Liver (tissue), 3 donors: ENCODE measurements around the gene ZNRF3.

Experiments
- GABPA ChIP-seq, 2 donors: IDR thresholded peaks in 1 of 2; conservative IDR thresholded peaks in 1 of 2; 2 replicates each; pipeline ENCODE4 v1.6.1; 2016; ENCODE audit warnings: antibody characterized with exemption in 2 of 2, mild to moderate bottlenecking in 1 of 2, moderate library complexity in 1 of 2
- HNF4A ChIP-seq, 2 donors: conservative IDR thresholded peaks; 2 replicates each; pipeline ENCODE4 v1.6.1; 2016; ENCODE audit warnings: antibody characterized with exemption in 2 of 2, mild to moderate bottlenecking in 2 of 2
- SP1 ChIP-seq: IDR thresholded peaks from 2 replicates; pipeline ENCODE4 v1.6.1; 2018; ENCODE audit warnings: antibody characterized with exemption, mild to moderate bottlenecking
- TAF1 ChIP-seq: conservative IDR thresholded peaks from 2 replicates; pipeline ENCODE4 v1.6.1; 2016; ENCODE audit warnings: antibody characterized with exemption, mild to moderate bottlenecking
- YY1 ChIP-seq: IDR thresholded peaks from 2 replicates; pipeline ENCODE4 v1.6.1; 2016; ENCODE audit warnings: antibody characterized with exemption, mild to moderate bottlenecking
- TF ChIP-seq, protein P1 (sequence below): fragments of 150-350 bp; IDR thresholded peaks from 2 replicates; pipeline ENCODE4 v1.5.1; 2017; ENCODE audit warnings: improper control_type of control experiment, low read depth, low read length; ENCODE audit not compliant: missing input control
- TF ChIP-seq, protein P2 (sequence below): IDR thresholded peaks from 2 replicates; pipeline ENCODE4 v1.6.1; 2016; ENCODE audit warnings: antibody characterized with exemption
- TF ChIP-seq, protein P3 (sequence below): IDR thresholded peaks from 2 replicates; pipeline ENCODE4 v1.6.1; 2016; ENCODE audit warnings: antibody characterized with exemption, mild to moderate bottlenecking
- donor health status: healthy.
- donor health status: healthy.

DNA sequence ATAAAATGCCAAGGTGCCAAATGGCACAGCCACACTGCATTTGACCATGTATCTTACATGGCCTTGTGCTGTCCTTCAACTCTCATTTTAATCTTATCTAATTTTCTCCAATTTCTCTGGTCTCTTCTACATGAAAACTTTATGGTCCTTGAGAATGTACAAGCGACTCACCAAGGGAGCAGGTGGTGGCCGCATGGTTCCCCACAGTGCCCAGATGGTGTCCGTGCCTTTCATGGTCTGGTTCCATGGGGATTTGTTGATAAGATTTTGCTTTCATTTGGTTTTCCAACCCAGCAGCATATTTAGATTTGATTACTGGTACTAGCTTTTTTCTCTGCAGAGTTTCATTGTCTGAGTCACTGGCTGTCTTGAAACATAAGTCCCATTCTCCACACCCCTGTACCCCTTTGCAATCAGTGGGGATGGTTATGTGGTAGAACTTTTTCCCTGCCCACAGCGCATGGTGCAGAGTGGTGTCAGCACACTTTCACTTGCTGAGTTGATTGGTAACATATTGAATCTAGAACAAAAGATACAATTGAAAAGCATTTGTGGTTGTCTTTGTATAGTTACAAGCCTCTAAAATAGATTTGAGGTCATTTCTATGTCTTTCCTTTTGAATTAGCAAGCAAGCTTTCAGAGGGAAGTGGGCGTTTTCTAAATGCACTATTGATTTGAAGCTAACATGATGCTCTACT is 24.1 kb downstream of the ZNRF3 start:
- TF ChIP-seq, protein P1, sequence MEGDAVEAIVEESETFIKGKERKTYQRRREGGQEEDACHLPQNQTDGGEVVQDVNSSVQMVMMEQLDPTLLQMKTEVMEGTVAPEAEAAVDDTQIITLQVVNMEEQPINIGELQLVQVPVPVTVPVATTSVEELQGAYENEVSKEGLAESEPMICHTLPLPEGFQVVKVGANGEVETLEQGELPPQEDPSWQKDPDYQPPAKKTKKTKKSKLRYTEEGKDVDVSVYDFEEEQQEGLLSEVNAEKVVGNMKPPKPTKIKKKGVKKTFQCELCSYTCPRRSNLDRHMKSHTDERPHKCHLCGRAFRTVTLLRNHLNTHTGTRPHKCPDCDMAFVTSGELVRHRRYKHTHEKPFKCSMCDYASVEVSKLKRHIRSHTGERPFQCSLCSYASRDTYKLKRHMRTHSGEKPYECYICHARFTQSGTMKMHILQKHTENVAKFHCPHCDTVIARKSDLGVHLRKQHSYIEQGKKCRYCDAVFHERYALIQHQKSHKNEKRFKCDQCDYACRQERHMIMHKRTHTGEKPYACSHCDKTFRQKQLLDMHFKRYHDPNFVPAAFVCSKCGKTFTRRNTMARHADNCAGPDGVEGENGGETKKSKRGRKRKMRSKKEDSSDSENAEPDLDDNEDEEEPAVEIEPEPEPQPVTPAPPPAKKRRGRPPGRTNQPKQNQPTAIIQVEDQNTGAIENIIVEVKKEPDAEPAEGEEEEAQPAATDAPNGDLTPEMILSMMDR, result no peak
- TF ChIP-seq HNF4A (conservative IDR thresholded peaks at IDR 0.05), result no peak
- no peak for TF ChIP-seq SP1
- TF ChIP-seq YY1, result no peak
- TF ChIP-seq, protein P2, sequence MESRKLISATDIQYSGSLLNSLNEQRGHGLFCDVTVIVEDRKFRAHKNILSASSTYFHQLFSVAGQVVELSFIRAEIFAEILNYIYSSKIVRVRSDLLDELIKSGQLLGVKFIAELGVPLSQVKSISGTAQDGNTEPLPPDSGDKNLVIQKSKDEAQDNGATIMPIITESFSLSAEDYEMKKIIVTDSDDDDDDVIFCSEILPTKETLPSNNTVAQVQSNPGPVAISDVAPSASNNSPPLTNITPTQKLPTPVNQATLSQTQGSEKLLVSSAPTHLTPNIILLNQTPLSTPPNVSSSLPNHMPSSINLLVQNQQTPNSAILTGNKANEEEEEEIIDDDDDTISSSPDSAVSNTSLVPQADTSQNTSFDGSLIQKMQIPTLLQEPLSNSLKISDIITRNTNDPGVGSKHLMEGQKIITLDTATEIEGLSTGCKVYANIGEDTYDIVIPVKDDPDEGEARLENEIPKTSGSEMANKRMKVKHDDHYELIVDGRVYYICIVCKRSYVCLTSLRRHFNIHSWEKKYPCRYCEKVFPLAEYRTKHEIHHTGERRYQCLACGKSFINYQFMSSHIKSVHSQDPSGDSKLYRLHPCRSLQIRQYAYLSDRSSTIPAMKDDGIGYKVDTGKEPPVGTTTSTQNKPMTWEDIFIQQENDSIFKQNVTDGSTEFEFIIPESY, result no peak
- TF ChIP-seq GABPA (IDR thresholded peaks at IDR 0.05 in 1 of 2, conservative IDR thresholded peaks at IDR 0.05 in 1 of 2), result no peak
- no peak for TF ChIP-seq TAF1
- TF ChIP-seq, protein P3, sequence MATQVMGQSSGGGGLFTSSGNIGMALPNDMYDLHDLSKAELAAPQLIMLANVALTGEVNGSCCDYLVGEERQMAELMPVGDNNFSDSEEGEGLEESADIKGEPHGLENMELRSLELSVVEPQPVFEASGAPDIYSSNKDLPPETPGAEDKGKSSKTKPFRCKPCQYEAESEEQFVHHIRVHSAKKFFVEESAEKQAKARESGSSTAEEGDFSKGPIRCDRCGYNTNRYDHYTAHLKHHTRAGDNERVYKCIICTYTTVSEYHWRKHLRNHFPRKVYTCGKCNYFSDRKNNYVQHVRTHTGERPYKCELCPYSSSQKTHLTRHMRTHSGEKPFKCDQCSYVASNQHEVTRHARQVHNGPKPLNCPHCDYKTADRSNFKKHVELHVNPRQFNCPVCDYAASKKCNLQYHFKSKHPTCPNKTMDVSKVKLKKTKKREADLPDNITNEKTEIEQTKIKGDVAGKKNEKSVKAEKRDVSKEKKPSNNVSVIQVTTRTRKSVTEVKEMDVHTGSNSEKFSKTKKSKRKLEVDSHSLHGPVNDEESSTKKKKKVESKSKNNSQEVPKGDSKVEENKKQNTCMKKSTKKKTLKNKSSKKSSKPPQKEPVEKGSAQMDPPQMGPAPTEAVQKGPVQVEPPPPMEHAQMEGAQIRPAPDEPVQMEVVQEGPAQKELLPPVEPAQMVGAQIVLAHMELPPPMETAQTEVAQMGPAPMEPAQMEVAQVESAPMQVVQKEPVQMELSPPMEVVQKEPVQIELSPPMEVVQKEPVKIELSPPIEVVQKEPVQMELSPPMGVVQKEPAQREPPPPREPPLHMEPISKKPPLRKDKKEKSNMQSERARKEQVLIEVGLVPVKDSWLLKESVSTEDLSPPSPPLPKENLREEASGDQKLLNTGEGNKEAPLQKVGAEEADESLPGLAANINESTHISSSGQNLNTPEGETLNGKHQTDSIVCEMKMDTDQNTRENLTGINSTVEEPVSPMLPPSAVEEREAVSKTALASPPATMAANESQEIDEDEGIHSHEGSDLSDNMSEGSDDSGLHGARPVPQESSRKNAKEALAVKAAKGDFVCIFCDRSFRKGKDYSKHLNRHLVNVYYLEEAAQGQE, result no peak
